ENCODE results near the gene MYRIP.

GRCh38 chr3:40299721-40300335, 490.4 kb downstream of the MYRIP start:
- TF ChIP-seq CTCF (IDR thresholded peaks at IDR 0.05; ENCODE audit: low read depth, low read length, poor library complexity, severe bottlenecking) = no peak
- no peak for TF ChIP-seq EZH2phosphoT487 (IDR thresholded peaks at IDR 0.05; ENCODE audit: borderline replicate concordance, low read length)

Measured in DOHH2 (cell line).